ENCODE data around the gene NPC1.

The NPC1 gene

DNA sequence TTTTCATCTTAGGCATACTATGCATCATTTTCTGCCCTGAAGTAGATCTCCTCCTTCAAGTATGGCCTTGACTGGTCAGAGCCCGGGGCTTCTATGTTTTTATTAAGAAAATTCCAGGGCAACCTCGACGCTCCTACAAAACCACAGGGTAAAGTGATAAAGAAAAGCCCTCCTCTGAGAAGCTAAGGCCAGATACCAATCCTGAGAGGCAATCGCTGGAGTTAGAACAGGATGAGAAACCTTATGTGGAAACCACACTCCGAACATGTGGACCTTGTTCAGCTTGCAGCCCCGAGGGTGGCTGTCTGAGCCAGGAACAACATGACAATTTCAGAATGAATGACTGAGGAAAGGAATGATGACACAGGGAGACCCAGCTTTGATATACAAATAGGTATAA is 47.4 kb downstream of the NPC1 start:
- TF ChIP-seq, protein P1, sequence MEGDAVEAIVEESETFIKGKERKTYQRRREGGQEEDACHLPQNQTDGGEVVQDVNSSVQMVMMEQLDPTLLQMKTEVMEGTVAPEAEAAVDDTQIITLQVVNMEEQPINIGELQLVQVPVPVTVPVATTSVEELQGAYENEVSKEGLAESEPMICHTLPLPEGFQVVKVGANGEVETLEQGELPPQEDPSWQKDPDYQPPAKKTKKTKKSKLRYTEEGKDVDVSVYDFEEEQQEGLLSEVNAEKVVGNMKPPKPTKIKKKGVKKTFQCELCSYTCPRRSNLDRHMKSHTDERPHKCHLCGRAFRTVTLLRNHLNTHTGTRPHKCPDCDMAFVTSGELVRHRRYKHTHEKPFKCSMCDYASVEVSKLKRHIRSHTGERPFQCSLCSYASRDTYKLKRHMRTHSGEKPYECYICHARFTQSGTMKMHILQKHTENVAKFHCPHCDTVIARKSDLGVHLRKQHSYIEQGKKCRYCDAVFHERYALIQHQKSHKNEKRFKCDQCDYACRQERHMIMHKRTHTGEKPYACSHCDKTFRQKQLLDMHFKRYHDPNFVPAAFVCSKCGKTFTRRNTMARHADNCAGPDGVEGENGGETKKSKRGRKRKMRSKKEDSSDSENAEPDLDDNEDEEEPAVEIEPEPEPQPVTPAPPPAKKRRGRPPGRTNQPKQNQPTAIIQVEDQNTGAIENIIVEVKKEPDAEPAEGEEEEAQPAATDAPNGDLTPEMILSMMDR (IDR thresholded peaks at IDR 0.05; ENCODE audit: low read depth, low read length): no peak
- H3K4me3 ChIP-seq (ENCODE audit: low read depth, low read length): no peak overlapping the region

- TF ChIP-seq, protein P1 (IDR thresholded peaks at IDR 0.05; ENCODE audit: low read depth, low read length): no peak
- no peak overlapping the region for H3K4me3 ChIP-seq (ENCODE audit: low read depth, low read length)
Measured at GRCh38 chr18:23538001-23538400, 48.3 kb downstream of the NPC1 start.

- TF ChIP-seq, protein P1 (IDR thresholded peaks at IDR 0.05; ENCODE audit: low read depth, low read length): no peak
- no peak overlapping the region for H3K4me3 ChIP-seq (ENCODE audit: low read depth, low read length)
Measured at GRCh38 chr18:23537274-23537673, 49.0 kb downstream of the NPC1 start.

DNA sequence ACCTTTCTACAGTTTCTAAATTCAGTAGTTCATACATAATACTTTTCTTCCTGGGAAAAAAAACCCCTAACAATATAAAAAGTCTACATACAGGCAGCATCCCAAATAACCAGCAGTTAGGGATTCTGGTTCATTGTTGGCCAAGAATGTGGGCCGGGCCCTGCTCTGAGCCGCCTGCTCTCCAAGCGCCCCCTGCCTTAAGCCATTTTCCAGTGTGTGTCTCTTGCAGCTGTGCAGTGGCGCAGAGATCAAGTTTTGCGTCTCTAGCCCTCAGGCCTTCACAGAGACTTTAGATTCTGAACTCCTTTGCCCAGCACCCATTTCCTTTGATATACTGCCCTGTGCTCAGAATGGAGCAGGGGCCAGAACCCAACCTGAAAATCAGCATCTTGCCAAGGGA is 50.1 kb downstream of the NPC1 start:
- no peak overlapping the region for H3K4me3 ChIP-seq (ENCODE audit: low read depth, low read length)
- TF ChIP-seq, protein P1 (IDR thresholded peaks at IDR 0.05; ENCODE audit: low read depth, low read length): no peak

GRCh38 chr18:23534276-23534675 is 52.0 kb downstream of the NPC1 start:
- TF ChIP-seq, protein P1 (IDR thresholded peaks at IDR 0.05; ENCODE audit: low read depth, low read length): no peak
- no peak overlapping the region for H3K4me3 ChIP-seq (ENCODE audit: low read depth, low read length)

GRCh38 chr18:23532848-23533247 is 53.5 kb downstream of the NPC1 start:
- TF ChIP-seq, protein P1 (IDR thresholded peaks at IDR 0.05; ENCODE audit: low read depth, low read length): no peak
- no peak overlapping the region for H3K4me3 ChIP-seq (ENCODE audit: low read depth, low read length)

DNA sequence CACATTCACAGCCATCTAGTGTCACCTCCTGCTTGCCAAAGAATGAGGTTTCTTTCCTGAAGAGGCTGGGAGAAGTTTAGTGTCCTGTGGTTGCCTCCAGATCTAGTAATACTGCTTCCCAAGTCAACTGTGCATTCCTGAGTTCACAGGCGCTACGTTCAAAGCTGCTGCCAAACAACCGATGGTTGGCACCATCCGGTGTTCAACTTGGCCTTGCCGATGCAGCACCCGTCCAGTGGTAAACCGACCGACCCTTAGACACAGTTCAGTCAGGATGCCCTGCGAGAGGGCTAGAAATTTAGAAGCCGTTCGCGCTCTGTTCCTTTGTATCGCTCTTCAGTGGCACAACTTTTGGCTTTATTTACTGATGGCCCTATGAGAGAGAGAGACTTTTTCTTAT is 54.4 kb downstream of the NPC1 start:
- no peak overlapping the region for H3K4me3 ChIP-seq (ENCODE audit: low read depth, low read length)
- TF ChIP-seq, protein P1 (IDR thresholded peaks at IDR 0.05; ENCODE audit: low read depth, low read length): no peak

All from WI38 (cell line).